H1 (cell line): Measurements from ENCODE around the gene KCNC4. TPM values are rescaled to one million over a fixed set of nuclear protein-coding genes. Genes with fewer than 3 reads are reported as not detected.

ENCODE experiments used
- CTCF ChIA-PET: fragments of 300-600 bp; sonication (Branson Sonifier 250); formaldehyde crosslinking; loops from one replicate; lab custom pipeline; 2021; ENCODE audit not compliant: partially characterized antibody; lab: Charles Lee
- POLR2A ChIA-PET: fragments of 300-600 bp; sonication (Branson Sonifier 250); formaldehyde crosslinking; loops from one replicate; lab custom pipeline; 2021; ENCODE audit warnings: inconsistent platforms; ENCODE audit not compliant: partially characterized antibody; lab: Charles Lee
- DNase-seq, 2 experiments: peaks; one replicate each; pipeline versions ENCODE4 v3.0.0 to v3.0.0-alpha.2; 2010 to 2022; ENCODE audit warnings: low spot score in 2 of 2, low read depth in 1 of 2, mixed read lengths in 1 of 2
- FAIRE-seq: peaks from 2 replicates; lab custom pipeline; 2011; peaks lifted over from hg19 to GRCh38; lab: Jason Lieb, UNC
- H2AFZ ChIP-seq: 2 replicates; pipeline ENCODE4 v1.8.1; 2012; ENCODE audit warnings: low read length, inconsistent platforms
- H2AK5ac ChIP-seq: 2 replicates; pipeline ENCODE4 v1.6.1; 2013; ENCODE audit warnings: low read depth, low read length
- H2BK120ac ChIP-seq: replicated peaks from 2 replicates; pipeline ENCODE3; 2013; ENCODE audit warnings: low read depth, low read length, inconsistent platforms
- H2BK12ac ChIP-seq: 2 replicates; pipeline ENCODE4 v1.6.1; 2013; ENCODE audit warnings: low read depth, low read length
- H2BK15ac ChIP-seq: 2 replicates; pipeline ENCODE4 v1.6.1; 2013; ENCODE audit warnings: low read length
- H2BK20ac ChIP-seq: 2 replicates; pipeline ENCODE4 v1.6.1; 2013; ENCODE audit warnings: low read length
- H2BK5ac ChIP-seq: 2 replicates; pipeline ENCODE4 v1.6.1; 2013; ENCODE audit warnings: low read depth, low read length
- H3K14ac ChIP-seq: 2 replicates; pipeline ENCODE4 v1.6.1; 2013; ENCODE audit warnings: inconsistent platforms; ENCODE audit not compliant: insufficient read length
- H3K18ac ChIP-seq: 2 replicates; pipeline ENCODE4 v1.6.1; 2013; ENCODE audit warnings: low read length; ENCODE audit errors: extremely low read depth
- H3K23ac ChIP-seq: 2 replicates; pipeline ENCODE4 v1.6.1; 2013; ENCODE audit warnings: inconsistent platforms; ENCODE audit not compliant: insufficient read length
- H3K23me2 ChIP-seq: 2 replicates; pipeline ENCODE4 v1.6.1; 2013; ENCODE audit warnings: low read depth, low read length
- H3K27ac ChIP-seq: 2 replicates; pipeline ENCODE4 v1.6.1; 2011; ENCODE audit warnings: low read depth, low read length, inconsistent platforms
- H3K27me3 ChIP-seq, 4 experiments: replicated peaks in 1 of 4; 1 replicate in 1 of 4; 2 replicates in 3 of 4; pipeline versions ENCODE4 v1.6.1 to v1.8.1; 2011 to 2013; ENCODE audit warnings: low read length in 3 of 4, mild to moderate bottlenecking in 3 of 4, inconsistent platforms in 2 of 4, mixed read lengths in 2 of 4, moderate library complexity in 1 of 4; ENCODE audit not compliant: control insufficient read depth in 3 of 4, insufficient read depth in 3 of 4; ENCODE audit errors: extremely low read depth in 1 of 4
- H3K36me3 ChIP-seq, 4 experiments: 2 replicates each; pipeline versions ENCODE4 v1.6.1 to v1.8.1; 2011 to 2013; ENCODE audit warnings: mild to moderate bottlenecking in 4 of 4, low read length in 3 of 4, moderate library complexity in 2 of 4, control low read depth in 1 of 4, inconsistent platforms in 1 of 4; ENCODE audit not compliant: insufficient read depth in 4 of 4, control insufficient read depth in 2 of 4
- H3K4ac ChIP-seq: replicated peaks from 2 replicates; pipeline ENCODE3; 2013; ENCODE audit warnings: low read length, low read depth, mixed read lengths, inconsistent platforms; ENCODE audit not compliant: insufficient read length
- H3K4me1 ChIP-seq, 4 experiments: replicated peaks in 1 of 4; 1 replicate in 1 of 4; 2 replicates in 3 of 4; pipeline versions ENCODE4 v1.6.1 to v1.8.1; 2011 to 2013; ENCODE audit warnings: low read length in 3 of 4, inconsistent platforms in 2 of 4, mixed read lengths in 1 of 4; ENCODE audit not compliant: insufficient read depth in 4 of 4, control insufficient read depth in 3 of 4
- H3K4me2 ChIP-seq, 2 experiments: 2 replicates each; pipeline versions ENCODE4 v1.6.1 to v1.8.1; 2011 to 2013; ENCODE audit warnings: low read depth in 2 of 2, low read length in 2 of 2, control low read depth in 1 of 2, inconsistent platforms in 1 of 2, mild to moderate bottlenecking in 1 of 2; ENCODE audit not compliant: insufficient read depth in 1 of 2
- H3K4me3 ChIP-seq, 4 experiments: fragments of 200-600, 300-600 bp in 1 of 4; sonication (generic), shearing (Covaris generic), sonication (Bioruptor Twin) in 1 of 4; 2 replicates each; pipeline versions ENCODE4 v1.5.1 to v1.8.1; 2011 to 2016; ENCODE audit warnings: low read length in 4 of 4, low read depth in 3 of 4, control low read depth in 2 of 4, inconsistent platforms in 2 of 4, mild to moderate bottlenecking in 2 of 4, mixed read lengths in 1 of 4, moderate library complexity in 1 of 4; ENCODE audit not compliant: insufficient read depth in 2 of 4; ENCODE audit errors: extremely low read depth in 1 of 4
- H3K56ac ChIP-seq: replicated peaks from 2 replicates; pipeline ENCODE3; 2013; ENCODE audit warnings: low read depth, mild to moderate bottlenecking, mixed read lengths, low read length, inconsistent platforms; ENCODE audit not compliant: insufficient read length
- H3K79me1 ChIP-seq: 2 replicates; pipeline ENCODE4 v1.6.1; 2013; ENCODE audit warnings: low read depth, low read length, control low read depth
- H3K79me2 ChIP-seq, 2 experiments: 2 replicates each; pipeline versions ENCODE4 v1.6.1 to v1.8.1; 2012 to 2013; ENCODE audit warnings: low read length in 2 of 2, mild to moderate bottlenecking in 2 of 2, inconsistent platforms in 1 of 2; ENCODE audit not compliant: insufficient read depth in 2 of 2, control insufficient read depth in 1 of 2
- H3K9ac ChIP-seq, 4 experiments: replicated peaks in 1 of 4; 1 replicate in 1 of 4; 2 replicates in 3 of 4; pipeline versions ENCODE4 v1.6.1 to v1.8.1; 2011 to 2013; ENCODE audit warnings: low read depth in 3 of 4, low read length in 3 of 4, control low read depth in 2 of 4, mild to moderate bottlenecking in 2 of 4, moderate library complexity in 2 of 4, inconsistent platforms in 1 of 4; ENCODE audit errors: extremely low read depth in 1 of 4
- H3K9me3 ChIP-seq, 2 experiments: 2 replicates each; pipeline versions ENCODE4 v1.6.1 to v1.8.1; 2012 to 2013; ENCODE audit warnings: mild to moderate bottlenecking in 2 of 2, moderate library complexity in 2 of 2, control low read depth in 1 of 2, inconsistent platforms in 1 of 2, low read depth in 1 of 2, low read length in 1 of 2, mixed read lengths in 1 of 2; ENCODE audit not compliant: insufficient read depth in 2 of 2
- H4K20me1 ChIP-seq, 2 experiments: replicated peaks in 1 of 2; 2 replicates each; pipeline versions ENCODE3 to v1.8.1; 2011 to 2013; ENCODE audit warnings: inconsistent platforms in 2 of 2, low read length in 2 of 2, mild to moderate bottlenecking in 1 of 2; ENCODE audit not compliant: insufficient read depth in 2 of 2, control insufficient read depth in 1 of 2
- H4K5ac ChIP-seq: 2 replicates; pipeline ENCODE4 v1.6.1; 2013; ENCODE audit warnings: low read length, low read depth, mixed read lengths, inconsistent platforms; ENCODE audit not compliant: insufficient read length
- H4K8ac ChIP-seq: 2 replicates; pipeline ENCODE4 v1.8.0; 2013; ENCODE audit warnings: mild to moderate bottlenecking, moderate library complexity, low read length, inconsistent platforms; ENCODE audit not compliant: insufficient read depth; ENCODE audit errors: extremely low read depth
- H4K91ac ChIP-seq: replicated peaks from 2 replicates; pipeline ENCODE3; 2013; ENCODE audit warnings: low read length, mixed read lengths, inconsistent platforms; ENCODE audit not compliant: insufficient read length
- WGBS, 2 experiments: shearing (Covaris generic) in 1 of 2; methylation state at CpG; one replicate each; pipeline versions ENCODE4 v1.1.6 to v1.1.7; 2013 to 2015; ENCODE audit warnings: low lambda C conversion rate in 2 of 2, mixed read lengths in 2 of 2, inconsistent platforms in 1 of 2, low coverage in 1 of 2, missing lambda C conversion rate in 1 of 2; ENCODE audit not compliant: insufficient replicate concordance in 2 of 2, insufficient coverage in 1 of 2, insufficient read length in 1 of 2; ENCODE audit errors: extremely low coverage in 1 of 2, missing lambda C conversion rate in 1 of 2; 5-methylcytosine and 5-hydroxymethylcytosine counted together
- polyA plus RNA-seq, 7 experiments: library from polyadenylated mRNA; depleted of rRNA in 3 of 7; stranded (reverse) in 5 of 7; unstranded in 2 of 7; fragments of >200 nt in 5 of 7; fragments of 200-250 nt in 2 of 7; gene quantifications; 1 replicate in 5 of 7; 2 replicates in 1 of 7; 4 replicates in 1 of 7; pipeline versions ENCODE4 v1.2.1 to v1.2.3, GENCODE V29; 2011 to 2013; ENCODE audit warnings: missing spikeins in 2 of 7, mixed read lengths in 2 of 7
- total RNA-seq: library from RNA; stranded (reverse); fragmentation: NEBNext Ultra II Directional; extraction: Animal tissue kit (Norgen Biotek cat#: 25700); gene quantifications from 2 replicates; pipeline ENCODE4 v1.2.1, GENCODE V29; 2021

KCNC4 gene
- total and polyA plus RNA-seq, 2 of the 8 experiments (the other 6 are each of a cell fraction or from before 2014, with no cell fraction given): 8.1 to 11.2 TPM

GRCh38 chr1:110161849-110162248 is 48.3 kb upstream of the KCNC4 start:
- ChIA-PET CTCF (interaction anchor here (0.5 to 4.6 kb wide), 8 partner anchors 9 to 299 kb away, joined by 3 to 20 read pairs (median 4); partner anchors contain the start of genes ALX3 and SLC6A17), POLR2A (interaction anchor here (0.9 to 1.6 kb wide), 2 partner anchors 10 to 17 kb away, joined by 3 to 4 read pairs; no protein-coding TSS in a partner anchor)
- no peaks in the 10 kb centered on the region; a peak in 1 of 7 replicates for H3K4me1 ChIP-seq
- no peak overlapping the region for H4K5ac ChIP-seq
- no peaks in the 10 kb centered on the region for H3K79me1 ChIP-seq
- H3K23ac ChIP-seq: no peak overlapping the region
- H3K36me3 ChIP-seq: no peaks in the 10 kb centered on the region
- no peak overlapping the region for H2BK12ac ChIP-seq
- FAIRE-seq (no peak), DNase-seq (no peak)
- no peak overlapping the region for H3K4me2 ChIP-seq
- 84% methylated on average over 11 of the region's 11 CpGs; no CpG with 5 or more reads in 1 of the 2 experiments for WGBS, 2 experiments
- no peak overlapping the region for H2BK5ac ChIP-seq
- no peak overlapping the region for H2AFZ ChIP-seq
- H3K9me3 ChIP-seq: no peaks in the 10 kb centered on the region
- no peak overlapping the region for H3K4me3 ChIP-seq
- H2BK15ac ChIP-seq: no peak overlapping the region
- no peak overlapping the region for H3K18ac ChIP-seq
- no peak overlapping the region for H3K4ac ChIP-seq
- H3K23me2 ChIP-seq: no peaks in the 10 kb centered on the region
- H2AK5ac ChIP-seq: no peak overlapping the region
- no peaks in the 10 kb centered on the region for H3K79me2 ChIP-seq
- no peak overlapping the region for H3K56ac ChIP-seq
- H3K27me3 ChIP-seq: no peaks in the 10 kb centered on the region; a peak in 1 of 7 replicates
- no peak overlapping the region for H2BK120ac ChIP-seq
- peaks cover 0 to 2% of the 10 kb centered on the region in 2 experiments for H4K20me1 ChIP-seq
- H4K91ac ChIP-seq: no peak overlapping the region
- no peak overlapping the region for H3K9ac ChIP-seq
- no peak overlapping the region for H3K14ac ChIP-seq
- H3K27ac ChIP-seq: no peak overlapping the region
- H2BK20ac ChIP-seq: no peak overlapping the region
- no peak overlapping the region for H4K8ac ChIP-seq
